Activated naive CD8-positive, alpha-beta T cell treated with anti-CD3 and anti-CD28 coated beads, Interleukin-2, amount 50 U/mL, for 16 hours (primary cell): ENCODE data around the gene DOCK9.
A peak's percentile ranks its signal among the peaks of the same experiment; 100 is the strongest.

Source experiments
- DNase-seq: peaks from one replicate; pipeline ENCODE4 v3.0.0-alpha.2; 2020; ENCODE audit warnings: low read depth, low spot score

DOCK9 gene

DNA sequence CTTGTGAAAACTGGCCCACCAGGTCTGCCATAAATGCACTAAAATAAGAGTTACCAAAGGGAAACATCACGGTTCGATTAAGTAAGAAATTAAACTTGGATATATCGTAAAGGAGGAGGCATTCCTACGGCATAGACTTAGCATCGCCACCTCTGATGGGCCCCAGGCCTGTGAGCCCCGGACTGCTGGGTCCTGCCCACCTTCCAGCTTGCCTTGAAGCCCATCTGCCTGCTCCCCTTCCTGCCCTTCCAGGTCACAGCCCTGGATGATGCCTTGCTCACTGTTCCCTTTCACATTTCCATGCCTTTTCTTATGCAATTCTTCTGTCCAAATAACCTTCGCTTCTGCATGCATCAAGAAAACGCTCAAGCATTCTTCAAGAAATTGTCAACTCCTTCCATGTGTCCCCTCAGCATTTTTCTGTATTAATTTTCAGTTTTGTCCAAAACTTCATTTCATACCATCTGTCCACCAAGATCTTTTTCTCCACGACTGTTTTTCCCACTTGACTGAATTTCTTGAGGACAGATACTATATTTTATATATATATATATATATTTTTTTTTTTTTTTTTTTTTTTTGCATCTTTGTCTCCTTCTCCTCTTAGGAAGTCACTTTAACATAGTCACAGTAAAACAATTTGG lies 91.2 kb downstream of the DOCK9 start:
- no peak for DNase-seq

DNA sequence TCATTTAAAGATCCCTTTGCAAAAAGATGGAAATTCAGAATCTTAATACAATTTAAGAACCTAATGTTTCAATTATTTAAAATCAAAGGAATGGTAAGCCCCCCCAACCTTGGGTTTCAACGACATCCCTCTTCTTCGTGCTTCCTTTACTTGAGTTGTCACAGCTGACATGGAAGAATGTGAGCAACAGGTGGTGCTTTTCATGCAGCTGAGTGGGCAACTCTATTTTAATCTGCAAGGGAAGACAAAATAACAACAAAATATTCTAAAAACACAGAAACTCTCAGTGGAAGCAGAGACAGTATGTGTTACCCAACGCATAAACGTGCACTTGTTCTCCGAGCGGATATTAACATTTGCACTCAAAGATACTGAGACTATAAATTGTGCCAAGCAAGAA lies 92.3 kb downstream of the DOCK9 start:
- DNase-seq = no peak

DNA sequence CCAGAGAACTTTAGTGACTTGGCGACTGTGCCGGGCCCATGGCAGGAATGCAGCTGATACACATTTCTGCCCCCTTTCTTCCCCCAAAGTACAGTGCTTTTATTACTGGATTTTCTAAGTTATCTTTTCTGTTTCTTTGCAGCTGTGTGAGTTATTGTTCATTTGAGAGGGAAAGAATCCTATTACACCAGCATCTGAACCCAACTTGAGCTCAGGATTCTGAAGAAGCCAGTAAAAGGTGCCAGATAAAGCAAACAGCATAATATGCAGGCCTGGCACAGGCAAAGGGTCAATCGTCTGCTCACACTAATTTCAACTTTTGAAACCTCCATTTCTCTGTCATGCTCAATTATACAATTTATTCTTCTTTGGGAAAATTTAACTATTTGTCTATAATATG lies 93.9 kb downstream of the DOCK9 start:
- DNase-seq = no peak

DNA sequence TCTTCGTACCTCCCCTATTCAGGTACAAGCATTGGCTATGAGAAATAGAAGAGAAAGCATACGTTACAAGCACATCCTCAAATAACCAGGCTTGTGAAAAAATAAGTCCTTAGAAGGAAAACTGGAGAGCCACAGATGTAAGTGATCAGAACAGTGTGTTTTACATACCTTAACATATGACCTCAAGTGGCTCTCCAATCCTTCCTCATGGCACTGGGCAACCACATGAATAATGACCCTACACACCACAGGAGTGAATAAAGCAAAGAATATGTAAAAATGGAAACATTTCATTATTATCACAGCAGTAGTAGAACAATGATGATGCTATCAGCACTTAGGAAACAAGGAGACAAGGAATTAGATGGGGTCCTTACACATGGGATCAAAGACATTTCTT lies 96.5 kb downstream of the DOCK9 start:
- no peak for DNase-seq

DNA sequence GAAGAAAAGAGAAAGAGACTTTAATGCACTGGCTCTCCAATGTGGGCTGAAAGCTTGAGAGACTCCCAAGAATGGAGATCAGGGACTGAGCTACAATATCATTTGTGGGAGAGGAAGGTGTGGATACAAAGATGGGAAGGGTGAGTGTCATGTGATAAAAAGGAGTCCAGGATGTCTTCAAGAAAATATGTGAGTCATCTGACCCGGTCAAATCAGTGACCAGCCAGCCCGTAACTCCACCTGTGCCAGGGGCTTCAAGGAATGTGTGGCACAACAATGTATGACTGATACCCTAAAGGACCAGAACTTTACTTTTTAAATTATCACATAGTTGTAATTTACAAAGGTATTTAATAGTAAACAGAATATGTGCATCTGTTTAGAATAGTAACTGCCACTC lies 97.2 kb downstream of the DOCK9 start:
- DNase-seq = no peak

DNA sequence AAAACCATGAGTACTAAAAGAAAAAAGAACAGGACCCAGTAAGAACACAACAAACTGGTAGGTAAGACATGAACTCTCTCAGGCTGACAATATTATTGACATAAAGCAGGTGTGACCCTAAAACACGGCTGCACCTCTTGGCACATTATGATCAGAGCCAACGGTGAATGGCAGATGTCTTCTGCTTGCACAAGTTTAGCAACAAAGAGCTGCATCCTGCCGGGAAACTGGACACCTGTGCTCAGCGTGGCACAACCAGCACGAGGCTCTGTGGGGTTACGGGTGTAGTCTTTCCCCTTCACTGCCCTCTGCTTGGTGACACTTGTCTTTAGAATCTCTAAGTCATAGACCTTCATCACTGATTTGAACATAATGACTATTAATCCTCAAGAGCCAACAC lies 97.9 kb downstream of the DOCK9 start:
- no peak for DNase-seq

DNA sequence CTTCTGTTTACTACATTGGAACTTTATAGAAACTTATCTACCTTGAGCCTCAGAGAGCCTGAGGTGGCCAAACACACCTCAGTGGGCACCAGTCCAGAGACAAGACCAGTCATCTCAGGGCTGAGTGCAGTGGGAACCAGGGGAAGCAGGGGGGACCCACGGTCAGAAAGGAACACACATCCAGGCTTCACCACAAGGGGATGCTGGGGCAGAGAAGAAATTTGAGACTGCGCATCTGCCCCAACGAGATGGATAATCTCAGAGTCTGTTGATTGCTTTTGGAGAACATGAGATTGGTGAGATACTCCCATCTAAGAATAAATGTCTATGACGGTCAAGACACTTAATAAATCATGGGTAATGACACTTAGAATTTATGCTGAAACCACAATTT lies 98.7 kb downstream of the DOCK9 start:
- no peak for DNase-seq

DNA sequence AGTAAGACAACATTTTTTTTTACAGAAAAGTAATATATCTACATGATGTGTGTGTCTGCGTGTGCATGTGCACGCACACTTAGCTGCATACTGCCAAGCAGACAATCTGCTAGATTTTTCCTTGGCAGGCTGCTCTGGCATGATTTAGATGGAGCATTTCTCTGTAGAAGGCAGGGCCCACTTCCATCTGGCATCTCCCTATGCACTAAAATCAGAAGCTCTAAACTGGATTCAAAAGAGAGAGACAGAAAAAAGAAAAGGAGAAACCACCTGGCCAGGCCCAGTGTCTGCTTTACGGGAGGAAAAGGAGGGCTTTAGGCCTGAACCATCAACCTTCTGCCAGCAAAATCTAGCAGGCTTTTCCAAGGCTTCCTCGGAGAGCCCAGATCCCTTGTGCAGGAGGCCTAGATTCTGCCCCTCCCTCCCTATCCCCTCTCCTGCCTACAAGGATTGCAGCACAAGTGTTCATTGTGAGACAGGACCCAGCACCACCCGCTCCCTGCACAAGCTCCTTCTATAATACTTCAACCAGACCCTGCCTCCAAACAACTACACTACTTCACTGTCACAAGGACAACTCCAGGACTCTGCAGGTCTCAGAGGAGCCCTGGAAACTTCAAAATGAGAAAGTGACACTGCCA lies 99.3 kb downstream of the DOCK9 start:
- DNase-seq = no peak

DNA sequence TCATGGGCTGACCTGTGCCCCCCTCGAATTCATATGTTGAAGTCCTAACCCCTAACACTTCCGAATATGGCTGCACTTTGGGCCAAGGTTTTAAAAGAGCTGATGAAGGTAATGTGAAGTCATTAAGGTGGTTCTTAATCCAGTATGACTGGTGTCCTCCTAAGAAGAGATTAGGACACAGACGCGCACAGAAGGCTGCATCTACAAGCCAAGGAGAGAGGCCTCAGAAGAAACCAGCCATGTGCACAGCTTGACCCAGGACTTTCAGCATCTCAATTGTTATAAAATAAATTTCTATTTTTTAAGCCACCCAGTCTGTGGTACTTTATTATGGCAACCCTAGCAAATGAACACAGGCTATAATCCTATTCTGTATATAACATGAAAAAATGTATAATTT lies 99.9 kb downstream of the DOCK9 start:
- DNase-seq = no peak

DNA sequence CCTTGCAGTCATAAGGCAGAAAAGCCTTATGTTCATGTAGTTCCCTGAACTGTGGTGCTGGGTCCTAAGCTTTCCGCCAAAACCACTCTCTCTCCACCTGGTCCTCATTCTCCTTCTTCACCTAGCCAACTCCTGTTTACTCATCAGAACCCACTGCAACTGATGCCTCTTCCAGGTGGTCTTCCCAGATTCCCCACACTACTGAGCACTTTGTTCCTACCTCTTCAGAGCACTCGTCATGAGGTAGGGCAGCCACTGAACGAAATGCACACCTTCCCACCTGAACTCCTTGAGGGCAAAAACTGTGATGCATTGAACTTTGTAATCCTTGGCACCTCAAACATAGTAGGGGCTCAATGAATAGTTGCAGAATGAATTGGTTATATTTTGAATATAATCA lies 100.4 kb downstream of the DOCK9 start:
- no peak for DNase-seq

DNA sequence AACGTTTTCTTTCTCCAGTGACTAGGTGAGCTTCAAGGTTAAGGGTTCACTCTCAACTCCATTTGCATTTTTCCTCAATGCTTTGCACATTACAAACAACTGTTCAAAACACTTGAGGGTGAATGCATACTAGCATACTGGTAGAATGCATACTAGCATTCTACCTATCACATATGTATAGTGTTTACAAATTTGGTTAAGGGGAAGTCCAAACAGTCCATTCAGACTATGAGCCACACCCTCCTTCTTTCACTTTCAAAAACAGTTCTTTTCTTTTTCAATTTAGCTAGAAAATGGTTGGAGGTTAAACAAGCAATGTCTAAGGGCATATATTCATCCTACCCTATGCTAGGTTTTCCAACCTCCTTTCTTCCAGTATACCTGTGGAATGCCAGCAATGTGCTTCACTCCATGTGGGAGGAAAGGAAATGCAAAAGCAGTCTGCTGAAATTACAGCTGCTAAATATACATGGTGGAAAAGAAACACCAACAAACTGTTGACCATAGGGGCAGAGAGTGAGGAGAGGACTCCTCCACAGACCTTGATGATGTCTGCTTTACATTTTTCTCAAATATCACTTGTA lies 102.6 kb downstream of the DOCK9 start:
- no peak for DNase-seq

DNA sequence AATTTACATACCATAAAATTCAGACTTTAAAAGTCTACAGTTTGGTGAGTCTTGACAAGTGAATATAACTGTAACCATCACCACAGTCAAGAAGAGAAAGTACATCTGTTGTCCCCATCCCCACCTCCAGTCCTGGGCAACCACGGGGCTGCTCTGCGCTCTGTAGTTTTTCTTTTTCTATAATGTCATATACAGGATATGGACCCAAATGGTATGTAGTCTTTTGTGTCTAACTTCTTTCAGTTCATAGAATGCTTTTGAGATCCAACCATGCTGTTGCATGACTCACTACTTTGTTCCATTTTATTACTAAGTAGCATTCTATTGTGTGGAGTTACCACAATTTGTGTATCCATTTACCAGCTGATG lies 103.9 kb downstream of the DOCK9 start:
- no peak for DNase-seq

DNA sequence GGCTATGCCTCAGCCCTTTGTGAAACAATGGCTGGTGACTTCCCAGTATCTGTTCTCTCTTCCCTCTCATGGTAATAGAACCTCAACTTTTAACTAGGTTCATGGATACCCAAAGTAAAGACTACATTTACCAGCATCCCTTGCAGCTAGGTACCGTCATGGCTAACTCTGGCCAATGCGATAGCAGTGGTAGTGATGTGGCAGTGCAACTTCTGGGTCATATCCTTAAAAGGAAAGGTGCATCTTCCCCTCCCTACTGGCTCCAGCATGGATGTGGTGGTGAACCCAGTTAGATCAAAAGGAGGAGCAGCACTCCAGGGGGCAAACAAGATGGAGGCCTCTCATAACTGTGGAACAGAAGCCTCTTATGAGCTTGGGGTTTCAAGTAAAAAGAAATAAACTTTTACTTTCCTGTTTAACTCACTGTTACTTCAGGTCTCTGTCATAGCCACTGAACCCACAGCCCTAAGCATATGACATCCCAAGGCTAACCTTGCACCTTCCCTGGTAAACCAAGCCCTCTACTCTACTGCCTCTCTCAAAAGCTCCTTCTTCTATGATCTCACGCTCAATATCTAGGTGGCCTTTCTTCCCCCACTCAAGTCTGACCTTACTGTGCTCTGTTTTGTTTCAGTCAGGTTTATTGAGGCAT lies 104.4 kb downstream of the DOCK9 start:
- no peak for DNase-seq

DNA sequence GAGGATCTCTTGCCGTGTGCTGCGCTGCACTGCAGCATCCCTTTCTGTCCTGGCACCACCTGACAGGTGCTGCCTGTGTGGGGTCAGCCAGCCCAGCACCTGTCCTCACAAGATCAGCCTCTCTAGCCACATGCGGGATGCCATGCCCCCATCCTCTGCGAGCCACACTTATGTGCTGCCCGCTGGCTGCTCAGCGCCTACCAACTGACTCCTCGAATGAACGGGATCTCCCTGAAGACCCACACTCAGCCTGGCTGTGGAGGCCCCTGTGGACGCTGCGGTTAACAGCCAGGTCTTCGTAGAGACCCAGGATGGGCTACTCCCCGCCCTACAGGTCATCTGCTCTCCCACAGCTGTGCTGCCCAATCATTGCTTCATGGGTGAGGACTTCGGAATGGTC lies 106.1 kb downstream of the DOCK9 start:
- no peak for DNase-seq

DNA sequence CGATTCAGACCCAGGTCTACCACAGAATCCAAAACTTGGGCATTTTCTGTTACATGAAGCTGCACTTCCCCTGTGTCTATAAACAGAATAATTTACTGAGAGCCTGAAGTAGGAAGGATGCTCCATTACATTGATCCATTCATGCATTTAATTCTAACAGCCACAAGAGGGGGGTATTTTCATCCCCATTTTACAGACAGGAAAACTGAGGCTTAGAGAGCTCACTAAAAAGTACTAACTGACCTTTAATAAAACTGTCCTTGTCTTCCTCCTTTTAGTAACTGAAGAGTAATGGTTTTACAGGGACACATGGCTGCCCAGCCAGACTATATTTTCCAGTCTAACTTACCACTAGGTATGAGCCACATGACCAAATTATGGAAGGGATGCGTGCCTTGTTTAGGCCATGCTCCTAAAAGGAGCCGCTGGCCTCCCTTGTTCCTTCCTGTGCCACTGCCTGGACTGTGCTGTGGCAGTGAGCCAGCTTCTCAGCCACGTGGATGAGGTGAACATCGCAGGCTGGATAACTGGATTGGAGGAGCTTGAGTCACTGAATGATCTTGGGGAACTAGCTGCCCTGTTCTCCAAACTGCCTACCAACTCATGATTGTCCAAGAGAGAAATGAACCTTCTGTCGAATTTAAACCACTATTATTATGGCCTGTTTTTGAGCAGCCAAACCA lies 108.3 kb downstream of the DOCK9 start:
- DNase-seq = no peak

DNA sequence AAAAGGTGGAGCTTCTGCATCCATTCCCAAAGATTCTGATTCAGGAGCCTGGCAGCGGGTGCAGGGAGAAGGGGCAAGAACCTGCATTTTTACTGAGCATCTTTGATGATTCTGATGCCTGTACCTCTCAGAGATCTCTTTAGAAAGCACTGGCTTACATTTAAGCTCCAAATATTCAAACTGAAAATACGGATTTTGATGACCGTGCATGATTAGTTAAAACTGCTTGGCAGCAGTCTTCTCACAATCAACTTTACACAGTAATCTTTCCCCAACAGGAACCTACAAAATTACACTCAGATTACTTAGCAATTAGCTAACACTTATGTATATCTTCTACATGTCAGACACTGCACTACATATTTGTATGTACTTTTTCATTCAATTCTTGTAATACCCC lies 108.9 kb downstream of the DOCK9 start:
- no peak for DNase-seq

DNA sequence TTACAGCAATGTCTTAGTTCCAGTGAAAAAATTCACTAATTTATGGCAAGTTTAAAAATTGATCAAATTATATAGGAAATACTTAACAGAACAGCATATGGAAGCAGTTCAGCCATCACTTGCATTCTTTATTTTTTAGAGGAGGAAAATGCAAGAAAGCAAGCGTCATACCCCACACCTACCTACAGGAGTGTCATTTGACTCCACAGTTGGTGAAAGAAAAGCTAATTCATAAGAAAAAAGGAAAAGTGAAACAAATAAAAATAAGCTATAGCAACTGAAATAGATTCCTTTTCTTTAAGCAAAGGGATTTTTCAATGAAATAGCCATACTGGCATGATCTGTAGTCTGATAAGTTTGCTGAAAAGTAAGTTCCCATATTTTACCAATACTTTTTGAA lies 111.0 kb downstream of the DOCK9 start:
- no peak for DNase-seq

DNA sequence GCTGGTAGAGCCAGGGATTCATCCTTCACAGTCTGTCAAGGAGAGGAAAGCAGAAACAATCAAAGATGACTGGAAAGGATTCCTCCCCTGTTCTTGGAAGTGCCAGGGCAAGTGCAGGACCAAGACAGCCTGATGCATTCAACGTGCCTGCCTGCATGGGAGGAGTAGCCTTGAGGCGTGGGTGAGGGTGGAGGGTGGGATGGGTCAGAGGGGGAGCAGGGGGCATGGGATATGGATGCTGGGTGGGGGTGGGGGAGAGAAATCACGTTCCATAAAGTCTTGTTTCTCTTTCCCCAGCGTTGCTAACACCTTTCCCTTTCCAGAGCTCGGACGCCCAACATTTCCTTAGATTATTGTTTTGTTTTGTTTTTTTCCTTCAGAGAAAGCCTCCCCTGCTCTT lies 117.4 kb downstream of the DOCK9 start:
- DNase-seq = no peak

DNA sequence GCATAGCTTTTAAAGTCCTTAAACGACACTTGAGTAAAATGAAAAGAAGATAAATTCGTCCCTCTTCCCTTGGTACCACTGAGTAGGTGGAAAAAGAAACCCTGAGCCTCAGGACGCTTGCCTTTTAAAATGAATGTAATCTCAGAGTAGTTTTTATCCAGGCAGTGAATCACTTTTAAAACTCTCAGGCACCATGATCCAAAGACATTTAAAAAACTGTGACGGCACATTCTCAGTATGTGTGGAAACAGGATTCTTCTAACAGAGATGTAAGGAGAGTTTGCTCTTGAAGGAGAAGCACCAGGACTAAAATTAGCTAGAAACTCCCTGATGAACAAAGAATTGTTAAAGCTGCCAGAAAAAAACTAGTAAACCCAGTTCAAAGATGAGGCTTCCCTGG lies 119.7 kb downstream of the DOCK9 start:
- no peak for DNase-seq

DNA sequence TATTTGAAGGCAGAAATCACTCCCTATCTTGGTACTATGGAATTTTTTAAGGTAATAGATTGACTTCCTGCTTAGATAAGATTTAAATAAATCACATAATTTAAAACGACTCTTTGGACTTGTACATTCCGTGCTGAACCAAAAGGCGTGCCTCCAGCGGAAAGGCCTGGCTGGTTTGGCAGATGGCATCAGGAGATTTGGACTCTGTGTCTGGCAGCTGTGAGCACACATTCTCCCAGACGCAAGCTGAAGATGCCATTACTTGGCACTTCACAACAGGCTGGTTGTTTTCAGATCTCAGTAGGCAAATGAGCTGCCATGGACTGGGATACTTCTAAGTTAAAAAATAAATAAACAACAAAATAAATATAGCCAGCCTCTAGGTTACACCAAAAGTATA lies 120.9 kb downstream of the DOCK9 start:
- no peak for DNase-seq

DNA sequence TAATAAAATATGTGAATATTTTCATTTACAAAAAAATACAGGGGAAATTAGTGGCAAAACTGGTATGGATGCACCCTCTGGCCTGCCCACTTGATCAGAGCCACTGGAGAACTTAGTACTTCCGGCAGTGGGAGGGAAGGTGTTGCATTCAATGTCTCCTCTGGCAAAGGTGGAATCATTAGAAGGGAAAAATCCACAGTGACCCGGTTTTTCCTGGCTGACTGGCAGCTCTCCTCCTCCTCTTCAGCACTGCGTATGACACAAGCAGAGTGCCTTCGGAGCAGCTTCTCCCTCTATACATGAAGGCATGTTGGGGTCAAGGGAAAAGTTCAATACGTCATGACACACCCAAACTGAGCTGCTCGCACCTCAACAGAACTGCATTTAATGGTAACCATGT lies 123.4 kb downstream of the DOCK9 start:
- no peak for DNase-seq

DNA sequence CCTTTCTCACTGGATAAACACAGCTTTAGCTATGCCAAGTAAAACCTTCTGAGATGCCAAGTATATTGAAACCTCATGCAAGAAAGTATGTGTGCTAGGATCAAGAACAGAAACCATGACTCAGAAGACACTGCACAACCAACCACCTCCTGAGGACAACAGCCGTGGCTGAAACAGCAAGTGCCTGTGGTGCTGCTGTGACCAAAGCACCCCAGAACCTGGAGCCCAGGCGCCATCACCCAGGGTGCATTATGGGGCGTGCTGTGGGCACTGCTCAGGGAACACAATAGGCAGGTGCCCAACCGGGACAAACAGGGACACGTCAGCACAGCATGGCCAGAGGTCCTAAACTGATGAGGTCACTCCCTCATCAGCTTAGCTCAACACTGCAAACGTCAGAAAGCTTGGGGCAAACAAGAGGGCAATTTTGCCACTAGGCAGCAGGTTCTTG lies 124.1 kb downstream of the DOCK9 start:
- DNase-seq = peak; percentile 1
